ENCODE results near the gene APBA2. TPM values are rescaled to one million over a fixed set of nuclear protein-coding genes. Genes with fewer than 3 reads are reported as not detected.

APBA2 gene
- total and polyA plus RNA-seq, 2 of the 4 experiments (the other 2 are of a cell fraction): 21.7 to 33.0 TPM

GRCh38 chr15:28955993-28956421 lies 70.2 kb downstream of the APBA2 start:
- no peak overlapping the region; the same call in 1 of the 2 replicates for H2BK20ac ChIP-seq (ENCODE audit: low read depth, low read length)
- H2AK5ac ChIP-seq (ENCODE audit: low read depth, low read length): peak overlapping the region; percentile 79
- H3K79me1 ChIP-seq (ENCODE audit: low read depth in 1 of 2, low read length in 2 of 2): peaks cover 23 to 53% of the 10 kb centered on the region in 2 experiments; a peak in 3 of 4 replicates
- in situ Hi-C loops (cut with MboI; ENCODE audit: low sequenced_read_pairs): no loop called here
- H3K36me3 ChIP-seq (ENCODE audit: control insufficient read depth, insufficient read depth, low read length): no peaks in the 10 kb centered on the region
- 50% methylated on average over 1 of the region's 5 CpGs; no CpG with 5 or more reads in 1 of the 2 experiments for WGBS, 2 experiments (ENCODE audit: extremely low coverage in 2 of 2, insufficient read length in 1 of 2)
- H2AK9ac ChIP-seq (replicated peaks; ENCODE audit: low read depth, low read length, poor library complexity): no peak overlapping the region
- 0 out of 2 replicates have a peak overlapping the region, but pooled peaks have one; percentile 16 for H3K4me2 ChIP-seq (ENCODE audit: low read depth, low read length)
- no peak overlapping the region; the same call in 1 of the 2 replicates for H3K27ac ChIP-seq (ENCODE audit: insufficient read depth, low read length)
- no peaks in the 10 kb centered on the region for H4K20me1 ChIP-seq (ENCODE audit: insufficient read depth, low read length)
- peak overlapping the region; percentile 71 to 82; a peak in 2 of 4 replicates for H4K8ac ChIP-seq (ENCODE audit: low read depth in 2 of 2, low read length in 2 of 2)
- peak overlapping the region; percentile 71 for H2BK120ac ChIP-seq (ENCODE audit: low read depth, low read length)
- intact Hi-C loops (cut with micrococcal nuclease): no loop called here
- no peak overlapping the region for H3K56ac ChIP-seq (ENCODE audit: extremely low read depth, insufficient read depth, low read length)
- H3K18ac ChIP-seq (ENCODE audit: low read depth, low read length): no peak overlapping the region
- H3K23ac ChIP-seq (ENCODE audit: low read depth, low read length): no peak overlapping the region
- peak overlapping the region; percentile 66 for H4K91ac ChIP-seq (ENCODE audit: insufficient read depth, low read depth, low read length)
- ChIA-PET POLR2A (ENCODE audit: unreplicated experiment) (no interaction called here), CTCF (interaction anchor here (0.7 to 1.6 kb wide), 2 partner anchors 36 to 42 kb away, joined by 3 to 4 read pairs; no protein-coding TSS in a partner anchor)
- DNase-seq (peak; percentile 79), ATAC-seq (ENCODE audit: low read depth) (peak; percentile 79)
- H3K9me1 ChIP-seq (ENCODE audit: insufficient read depth, low read length): peaks cover 23% of the 10 kb centered on the region
- H2AFZ ChIP-seq (replicated peaks; ENCODE audit: low read length, poor library complexity): peak overlapping the region; percentile 52
- peak overlapping the region; percentile 66 for H2BK5ac ChIP-seq (ENCODE audit: low read depth, low read length, poor library complexity, severe bottlenecking)
- no peak overlapping the region for H3K4me3 ChIP-seq (ENCODE audit: insufficient read depth, low read depth, low read length)
- BruUV-seq (replicated peaks): no TSS peak
- no peak for TF ChIP-seq USF2 (IDR thresholded peaks at IDR 0.05; ENCODE audit: low read depth, low read length)
- peak; percentile 46; the same call in 1 of the 2 replicates for TF ChIP-seq MXI1 (IDR thresholded peaks at IDR 0.05; ENCODE audit: borderline replicate concordance, low read depth, low read length)
- TF ChIP-seq RAD21 (IDR thresholded peaks at IDR 0.05; ENCODE audit: low read length): no peak
- H2BK15ac ChIP-seq (ENCODE audit: low read depth, low read length): no peak overlapping the region; the same call in 2 of the 3 replicates
- H4K5ac ChIP-seq (ENCODE audit: low read depth, low read length): no peak overlapping the region
- H3K4me1 ChIP-seq (ENCODE audit: control insufficient read depth, insufficient read depth, low read length): peaks cover 10% of the 10 kb centered on the region
- H3K9ac ChIP-seq (ENCODE audit: low read depth, low read length): no peak overlapping the region
- peak overlapping the region; percentile 74 for H3K4ac ChIP-seq (ENCODE audit: low read depth, low read length)
- H3K14ac ChIP-seq (replicated peaks; ENCODE audit: low read depth, low read length): peak overlapping the region; percentile 61; the same call in 1 of the 2 replicates
- no peaks in the 10 kb centered on the region for H3K27me3 ChIP-seq (ENCODE audit: control insufficient read depth, insufficient read depth, low read length)
- dilution Hi-C loops (cut with HindIII; ENCODE audit: low sequenced_read_pairs, unreplicated experiment): no loop called here
- no peaks in the 10 kb centered on the region for H3K9me3 ChIP-seq (ENCODE audit: control insufficient read depth, insufficient read depth, low read length)
